HepG2 (cell line): ENCODE measurements around the gene AP2B1. TPM values are rescaled to one million over a fixed set of nuclear protein-coding genes. Genes with fewer than 3 reads are reported as not detected.

Source experiments
- CREM ChIP-seq, 2 experiments: sonication (generic) in 1 of 2; formaldehyde crosslinking in 1 of 2; IDR thresholded peaks; 2 replicates each; pipeline versions ENCODE4 v1.4.0 to v1.6.1; 2016 to 2020; ENCODE audit warnings: antibody characterized with exemption in 1 of 2, mild to moderate bottlenecking in 1 of 2, missing genetic modification reagents in 1 of 2
- FOXK1 ChIP-seq: sonication (generic); formaldehyde crosslinking; IDR thresholded peaks from 2 replicates; pipeline ENCODE4 v1.4.0; 2020; ENCODE audit warnings: low read depth, missing genetic modification reagents, borderline replicate concordance
- GABPB1 ChIP-seq: IDR thresholded peaks from 2 replicates; pipeline ENCODE4 v1.6.1; 2016; ENCODE audit warnings: mild to moderate bottlenecking, missing genetic modification reagents, moderate library complexity, missing compliant biosample characterization
- HMG20A ChIP-seq: IDR thresholded peaks from 2 replicates; pipeline ENCODE4 v1.6.1; 2016; ENCODE audit warnings: borderline replicate concordance
- NFYB ChIP-seq: sonication (generic); formaldehyde crosslinking; IDR thresholded peaks from 2 replicates; pipeline ENCODE4 v1.4.0; 2020; ENCODE audit warnings: missing genetic modification reagents
- NFYC ChIP-seq: IDR thresholded peaks from 2 replicates; pipeline ENCODE4 v1.6.1; 2016; ENCODE audit warnings: missing genetic modification reagents, missing compliant biosample characterization
- POLR2AphosphoS5 ChIP-seq: IDR thresholded peaks from 2 replicates; pipeline ENCODE4 v1.6.1; 2012; ENCODE audit warnings: low read depth, low read length
- RBM39 ChIP-seq: fragments of 200-400 bp; formaldehyde crosslinking; IDR thresholded peaks from one replicate; pipeline ENCODE4 v1.6.1; 2018; ENCODE audit warnings: antibody characterized with exemption, mild to moderate bottlenecking, low read depth, low read length; ENCODE audit not compliant: poor library complexity, severe bottlenecking
- ZBTB3 ChIP-seq: sonication (generic); formaldehyde crosslinking; IDR thresholded peaks from 2 replicates; pipeline ENCODE4 v1.4.0; 2020; ENCODE audit warnings: low read depth, mild to moderate bottlenecking, moderate library complexity, missing genetic modification reagents, borderline replicate concordance
- ZFP36L1 ChIP-seq: sonication (generic); formaldehyde crosslinking; IDR thresholded peaks from 2 replicates; pipeline ENCODE4 v1.8.0; 2022; ENCODE audit warnings: mild to moderate bottlenecking, missing genetic modification reagents, moderate library complexity
- ZMYM2 ChIP-seq: sonication (generic); formaldehyde crosslinking; IDR thresholded peaks from 2 replicates; pipeline ENCODE4 v1.8.0; 2022; ENCODE audit warnings: mild to moderate bottlenecking, missing genetic modification reagents
- ZNF205 ChIP-seq: IDR thresholded peaks from 2 replicates; pipeline ENCODE4 v1.6.1; 2018; ENCODE audit warnings: missing biosample characterization, missing genetic modification reagents
- ZNF543 ChIP-seq: sonication (generic); formaldehyde crosslinking; IDR thresholded peaks from 2 replicates; pipeline ENCODE4 v1.4.0; 2020; ENCODE audit warnings: mild to moderate bottlenecking, missing genetic modification reagents
- ZNF761 ChIP-seq: sonication (generic); formaldehyde crosslinking; conservative IDR thresholded peaks from 2 replicates; pipeline ENCODE4 v1.4.0; 2020; ENCODE audit warnings: mild to moderate bottlenecking, missing genetic modification reagents
- polyA plus RNA-seq, 8 experiments: library from polyadenylated mRNA; depleted of rRNA in 3 of 8; stranded (reverse) in 7 of 8; unstranded in 1 of 8; fragments of >200 nt; fragmentation: Illumina TruSeq in 4 of 8; extraction: Trizol in 4 of 8; gene quantifications; 2 replicates each; pipeline versions ENCODE4 v1.2.1 to v1.2.3, GENCODE V29; 2011 to 2016; ENCODE audit warnings: low read depth in 4 of 8, missing spikeins in 1 of 8, mixed read lengths in 1 of 8; ENCODE audit not compliant: insufficient read depth in 1 of 8
- total RNA-seq, 5 experiments: library from RNA; depleted of rRNA; stranded (reverse); fragments of >200 nt; fragmentation: Illumina TruSeq; extraction: Trizol; gene quantifications; 2 replicates each; pipeline ENCODE4 v1.2.3, GENCODE V29; 2016; ENCODE audit warnings: low read depth in 1 of 5
- TF ChIP-seq, protein P1 (sequence below): sonication (generic); formaldehyde crosslinking; IDR thresholded peaks from 2 replicates; pipeline ENCODE4 v1.8.1; 2023; ENCODE audit warnings: mild to moderate bottlenecking, inconsistent platforms, moderate library complexity, missing genetic modification reagents, borderline replicate concordance
- TF ChIP-seq, protein P2 (sequence below): sonication (generic); formaldehyde crosslinking; IDR thresholded peaks from 2 replicates; pipeline ENCODE4 v1.8.0; 2022; ENCODE audit warnings: missing genetic modification reagents, mild to moderate bottlenecking, inconsistent platforms, borderline replicate concordance
- TF ChIP-seq, protein P3 (sequence below): sonication (generic); formaldehyde crosslinking; conservative IDR thresholded peaks from 2 replicates; pipeline ENCODE4 v1.4.0; 2020; ENCODE audit warnings: missing genetic modification reagents
- TF ChIP-seq, protein P4 (sequence below): fragments of 450-650 bp; IDR thresholded peaks from 2 replicates; pipeline ENCODE4 v1.6.1; 2017; ENCODE audit warnings: mild to moderate bottlenecking
- TF ChIP-seq, protein P5 (sequence below), 2 experiments: sonication (generic) in 1 of 2; formaldehyde crosslinking in 1 of 2; IDR thresholded peaks; 2 replicates each; pipeline versions ENCODE4 v1.5.1 to v1.6.1; 2011 to 2020; ENCODE audit warnings: borderline replicate concordance in 1 of 2, low read depth in 1 of 2, low read length in 1 of 2, mild to moderate bottlenecking in 1 of 2, missing genetic modification reagents in 1 of 2, moderate library complexity in 1 of 2

The AP2B1 gene
- total and polyA plus RNA-seq, 2 of the 13 experiments (the other 11 are each of a cell fraction or from before 2014, with no cell fraction given) = 23.8 to 71.3 TPM

DNA sequence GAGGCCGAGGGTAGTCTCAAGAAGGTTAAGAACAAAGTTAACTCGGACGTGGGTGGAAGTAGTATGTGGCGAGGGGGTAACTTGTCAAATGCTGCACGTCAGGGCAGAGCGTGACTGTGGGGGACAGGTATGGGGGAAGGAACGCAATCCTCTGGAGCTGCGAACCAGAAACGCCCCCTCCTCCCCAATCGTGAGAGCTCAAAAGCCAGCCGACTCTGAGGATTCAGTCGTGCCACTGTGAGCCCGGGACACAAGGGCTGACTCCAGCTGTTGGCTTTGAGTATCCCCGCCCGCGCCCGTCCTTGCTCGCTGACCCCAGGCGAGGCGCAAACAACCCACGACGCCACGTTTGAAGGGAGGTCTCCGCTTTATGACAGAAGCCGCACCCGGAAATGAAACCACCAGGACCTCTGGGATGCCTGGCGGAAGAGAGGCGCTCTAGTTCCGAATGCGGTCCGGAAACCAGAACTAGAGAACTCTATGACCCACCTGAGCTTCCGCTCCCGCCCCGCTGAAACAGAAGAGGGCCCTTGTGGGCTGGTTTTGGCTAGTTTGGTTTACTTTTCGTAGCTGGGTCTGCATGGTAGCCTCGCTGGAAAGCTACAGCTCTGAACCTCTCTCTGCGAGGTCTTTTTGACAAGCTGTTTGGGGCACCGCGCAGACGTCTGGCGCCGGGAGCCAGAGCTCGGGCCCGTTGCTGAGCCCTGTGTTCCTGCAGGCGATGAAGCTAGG is 8.8 kb upstream of the AP2B1 start, which contains the start of gene PEX12 (continued):
- TF ChIP-seq, protein P1, sequence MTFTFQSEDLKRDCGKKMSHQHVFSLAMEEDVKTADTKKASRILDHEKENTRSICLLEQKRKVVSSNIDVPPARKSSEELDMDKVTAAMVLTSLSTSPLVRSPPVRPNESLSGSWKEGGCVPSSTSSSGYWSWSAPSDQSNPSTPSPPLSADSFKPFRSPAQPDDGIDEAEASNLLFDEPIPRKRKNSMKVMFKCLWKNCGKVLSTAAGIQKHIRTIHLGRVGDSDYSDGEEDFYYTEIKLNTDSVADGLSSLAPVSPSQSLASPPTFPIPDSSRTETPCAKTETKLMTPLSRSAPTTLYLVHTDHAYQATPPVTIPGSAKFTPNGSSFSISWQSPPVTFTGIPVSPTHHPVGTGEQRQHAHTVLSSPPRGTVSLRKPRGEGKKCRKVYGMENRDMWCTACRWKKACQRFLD (CRISPR knock-in tag) = no peak
- TF ChIP-seq ZFP36L1 = no peak
- peak; percentile 42; the same call in 1 of the 2 replicates for TF ChIP-seq NFYC (CRISPR knock-in tag)
- TF ChIP-seq, protein P2, sequence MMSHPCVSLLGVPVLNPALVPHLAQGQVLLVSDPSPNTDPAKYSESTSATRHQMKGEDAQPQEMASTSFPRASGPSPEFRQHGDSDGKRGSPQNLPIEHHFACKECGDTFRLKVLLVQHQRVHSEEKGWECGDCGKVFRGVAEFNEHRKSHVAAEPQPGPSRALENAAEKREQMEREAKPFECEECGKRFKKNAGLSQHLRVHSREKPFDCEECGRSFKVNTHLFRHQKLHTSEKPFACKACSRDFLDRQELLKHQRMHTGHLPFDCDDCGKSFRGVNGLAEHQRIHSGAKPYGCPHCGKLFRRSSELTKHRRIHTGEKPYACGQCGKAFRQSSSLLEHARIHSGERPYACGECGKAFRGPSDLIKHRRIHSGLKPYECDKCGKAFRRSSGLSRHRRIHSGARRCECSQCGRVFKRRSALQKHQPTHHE = peak; percentile 40; the same call in 1 of the 2 replicates
- peak; percentile 98 for TF ChIP-seq POLR2AphosphoS5
- peak; percentile 41; the same call in 1 of the 2 replicates for TF ChIP-seq NFYB (CRISPR knock-in tag)
- no peak; the same call in 1 of the 2 replicates for TF ChIP-seq ZNF761
- TF ChIP-seq CREM (IDR thresholded peaks at IDR 0.05) = peak; percentile 99
- TF ChIP-seq CREM (CRISPR knock-in tag; IDR thresholded peaks at IDR 0.05) = no peak; the same call in 1 of the 2 replicates
- 0 out of 2 replicates have a peak, but pooled peaks have one; percentile 17 for TF ChIP-seq ZNF205 (CRISPR knock-in tag)
- 0 out of 2 replicates have a peak, but pooled peaks have one; percentile 69 for TF ChIP-seq ZBTB3 (CRISPR knock-in tag)
- TF ChIP-seq FOXK1 (CRISPR knock-in tag) = peak; percentile 70; the same call in 1 of the 2 replicates
- peak; percentile 54; the same call in 1 of the 2 replicates for TF ChIP-seq ZMYM2 (CRISPR knock-in tag)
- TF ChIP-seq, protein P3, sequence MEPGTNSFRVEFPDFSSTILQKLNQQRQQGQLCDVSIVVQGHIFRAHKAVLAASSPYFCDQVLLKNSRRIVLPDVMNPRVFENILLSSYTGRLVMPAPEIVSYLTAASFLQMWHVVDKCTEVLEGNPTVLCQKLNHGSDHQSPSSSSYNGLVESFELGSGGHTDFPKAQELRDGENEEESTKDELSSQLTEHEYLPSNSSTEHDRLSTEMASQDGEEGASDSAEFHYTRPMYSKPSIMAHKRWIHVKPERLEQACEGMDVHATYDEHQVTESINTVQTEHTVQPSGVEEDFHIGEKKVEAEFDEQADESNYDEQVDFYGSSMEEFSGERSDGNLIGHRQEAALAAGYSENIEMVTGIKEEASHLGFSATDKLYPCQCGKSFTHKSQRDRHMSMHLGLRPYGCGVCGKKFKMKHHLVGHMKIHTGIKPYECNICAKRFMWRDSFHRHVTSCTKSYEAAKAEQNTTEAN (CRISPR knock-in tag) = no peak; the same call in 1 of the 2 replicates
- TF ChIP-seq, protein P4, sequence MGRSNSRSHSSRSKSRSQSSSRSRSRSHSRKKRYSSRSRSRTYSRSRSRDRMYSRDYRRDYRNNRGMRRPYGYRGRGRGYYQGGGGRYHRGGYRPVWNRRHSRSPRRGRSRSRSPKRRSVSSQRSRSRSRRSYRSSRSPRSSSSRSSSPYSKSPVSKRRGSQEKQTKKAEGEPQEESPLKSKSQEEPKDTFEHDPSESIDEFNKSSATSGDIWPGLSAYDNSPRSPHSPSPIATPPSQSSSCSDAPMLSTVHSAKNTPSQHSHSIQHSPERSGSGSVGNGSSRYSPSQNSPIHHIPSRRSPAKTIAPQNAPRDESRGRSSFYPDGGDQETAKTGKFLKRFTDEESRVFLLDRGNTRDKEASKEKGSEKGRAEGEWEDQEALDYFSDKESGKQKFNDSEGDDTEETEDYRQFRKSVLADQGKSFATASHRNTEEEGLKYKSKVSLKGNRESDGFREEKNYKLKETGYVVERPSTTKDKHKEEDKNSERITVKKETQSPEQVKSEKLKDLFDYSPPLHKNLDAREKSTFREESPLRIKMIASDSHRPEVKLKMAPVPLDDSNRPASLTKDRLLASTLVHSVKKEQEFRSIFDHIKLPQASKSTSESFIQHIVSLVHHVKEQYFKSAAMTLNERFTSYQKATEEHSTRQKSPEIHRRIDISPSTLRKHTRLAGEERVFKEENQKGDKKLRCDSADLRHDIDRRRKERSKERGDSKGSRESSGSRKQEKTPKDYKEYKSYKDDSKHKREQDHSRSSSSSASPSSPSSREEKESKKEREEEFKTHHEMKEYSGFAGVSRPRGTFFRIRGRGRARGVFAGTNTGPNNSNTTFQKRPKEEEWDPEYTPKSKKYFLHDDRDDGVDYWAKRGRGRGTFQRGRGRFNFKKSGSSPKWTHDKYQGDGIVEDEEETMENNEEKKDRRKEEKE = no peak
- TF ChIP-seq, protein P5, sequence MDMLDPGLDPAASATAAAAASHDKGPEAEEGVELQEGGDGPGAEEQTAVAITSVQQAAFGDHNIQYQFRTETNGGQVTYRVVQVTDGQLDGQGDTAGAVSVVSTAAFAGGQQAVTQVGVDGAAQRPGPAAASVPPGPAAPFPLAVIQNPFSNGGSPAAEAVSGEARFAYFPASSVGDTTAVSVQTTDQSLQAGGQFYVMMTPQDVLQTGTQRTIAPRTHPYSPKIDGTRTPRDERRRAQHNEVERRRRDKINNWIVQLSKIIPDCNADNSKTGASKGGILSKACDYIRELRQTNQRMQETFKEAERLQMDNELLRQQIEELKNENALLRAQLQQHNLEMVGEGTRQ (IDR thresholded peaks at IDR 0.05; ENCODE audit: low read depth, low read length) = no peak
- TF ChIP-seq, protein P5 (CRISPR knock-in tag; IDR thresholded peaks at IDR 0.05; ENCODE audit: borderline replicate concordance) = peak; percentile 39; the same call in 1 of the 2 replicates
- TF ChIP-seq HMG20A (CRISPR knock-in tag) = no peak
- peak; percentile 44 for TF ChIP-seq RBM39
- peak; percentile 51; the same call in 1 of the 2 replicates for TF ChIP-seq ZNF543 (CRISPR knock-in tag)
- TF ChIP-seq GABPB1 = peak; percentile 98
